Choroid plexus epithelial cell (primary cell): ENCODE results near the gene BCL2L11.

Experiments used
- DNase-seq: peaks from one replicate; pipeline ENCODE4 v3.0.0-alpha.2; 2010; ENCODE audit warnings: low read depth
- H3K4me3 ChIP-seq: 2 replicates; pipeline ENCODE4 v1.5.1; 2011; ENCODE audit warnings: low read depth, mild to moderate bottlenecking, control low read depth, low read length, moderate library complexity
- TF ChIP-seq, protein P1 (sequence below): conservative IDR thresholded peaks from 2 replicates; pipeline ENCODE4 v1.5.1; 2011; ENCODE audit warnings: low read depth, mild to moderate bottlenecking, control low read depth, inconsistent platforms, low read length, moderate library complexity

Gene BCL2L11

GRCh38 chr2:111108745-111109271, 11.9 kb upstream of the BCL2L11 start:
- DNase-seq, result no peak
- TF ChIP-seq, protein P1, sequence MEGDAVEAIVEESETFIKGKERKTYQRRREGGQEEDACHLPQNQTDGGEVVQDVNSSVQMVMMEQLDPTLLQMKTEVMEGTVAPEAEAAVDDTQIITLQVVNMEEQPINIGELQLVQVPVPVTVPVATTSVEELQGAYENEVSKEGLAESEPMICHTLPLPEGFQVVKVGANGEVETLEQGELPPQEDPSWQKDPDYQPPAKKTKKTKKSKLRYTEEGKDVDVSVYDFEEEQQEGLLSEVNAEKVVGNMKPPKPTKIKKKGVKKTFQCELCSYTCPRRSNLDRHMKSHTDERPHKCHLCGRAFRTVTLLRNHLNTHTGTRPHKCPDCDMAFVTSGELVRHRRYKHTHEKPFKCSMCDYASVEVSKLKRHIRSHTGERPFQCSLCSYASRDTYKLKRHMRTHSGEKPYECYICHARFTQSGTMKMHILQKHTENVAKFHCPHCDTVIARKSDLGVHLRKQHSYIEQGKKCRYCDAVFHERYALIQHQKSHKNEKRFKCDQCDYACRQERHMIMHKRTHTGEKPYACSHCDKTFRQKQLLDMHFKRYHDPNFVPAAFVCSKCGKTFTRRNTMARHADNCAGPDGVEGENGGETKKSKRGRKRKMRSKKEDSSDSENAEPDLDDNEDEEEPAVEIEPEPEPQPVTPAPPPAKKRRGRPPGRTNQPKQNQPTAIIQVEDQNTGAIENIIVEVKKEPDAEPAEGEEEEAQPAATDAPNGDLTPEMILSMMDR, result no peak
- H3K4me3 ChIP-seq, result no peak overlapping the region

GRCh38 chr2:111111101-111111755, 9.5 kb upstream of the BCL2L11 start:
- TF ChIP-seq, protein P1, result no peak
- H3K4me3 ChIP-seq, result no peak overlapping the region

GRCh38 chr2:111113838-111114237, 6.9 kb upstream of the BCL2L11 start:
- TF ChIP-seq, protein P1, result no peak
- no peak for DNase-seq
- no peak overlapping the region for H3K4me3 ChIP-seq

More at GRCh38 chr2:111111101-111111755, 9.5 kb upstream of the BCL2L11 start:
- DNase-seq, result no peak

- DNase-seq, result peak; percentile 11
- TF ChIP-seq, protein P1, result no peak
- no peak overlapping the region for H3K4me3 ChIP-seq
Observed at GRCh38 chr2:111116011-111116746, 4.5 kb upstream of the BCL2L11 start.

GRCh38 chr2:111116843-111117597, 3.7 kb upstream of the BCL2L11 start:
- DNase-seq, result peak; percentile 82

DNA sequence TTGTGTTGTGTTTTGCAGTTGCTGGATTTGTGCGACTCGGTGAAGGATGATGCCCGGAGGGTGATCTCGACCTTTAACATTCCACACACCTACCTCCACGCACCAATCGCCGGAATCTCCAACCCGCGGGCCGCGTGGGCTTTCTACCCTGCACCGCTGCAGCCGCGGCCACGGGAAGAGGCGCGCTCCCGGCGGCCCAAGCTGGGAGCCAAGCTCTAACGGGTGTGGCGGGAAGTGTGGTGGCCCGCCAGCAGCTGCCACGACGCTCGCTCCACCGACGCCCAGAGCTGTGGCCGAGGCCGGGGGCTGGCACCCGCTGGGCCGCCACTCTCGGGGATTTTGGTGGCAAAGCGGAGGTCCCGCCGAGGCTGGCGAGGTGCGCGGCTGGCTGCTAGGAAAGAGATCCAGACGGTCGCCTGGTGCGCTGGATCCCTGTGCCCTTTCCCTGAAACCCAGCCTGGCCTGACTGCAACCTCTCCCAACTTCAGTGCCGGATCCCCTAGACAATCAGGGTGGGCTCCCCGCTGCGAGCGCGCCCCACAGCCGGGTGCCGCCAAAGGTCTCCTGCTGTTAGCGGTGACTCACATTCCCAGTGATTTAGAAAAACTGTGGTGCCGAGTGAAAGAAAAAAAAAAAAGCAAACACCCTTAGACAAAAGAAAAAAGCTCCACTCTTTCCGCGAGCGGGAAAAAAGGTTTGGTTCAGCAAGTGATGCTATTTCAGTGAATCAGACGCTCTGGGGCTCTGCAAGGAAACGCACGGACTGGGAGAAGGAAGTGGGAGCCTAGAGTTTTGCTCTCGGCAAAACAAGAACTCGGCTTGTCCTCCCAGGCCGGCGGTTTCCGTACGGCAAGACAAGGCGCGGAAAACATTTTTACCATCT, 2.9 kb upstream of the BCL2L11 start:
- peak; percentile 90 for DNase-seq
- TF ChIP-seq, protein P1, result no peak
- peak overlapping the region; percentile 86 for H3K4me3 ChIP-seq

More at GRCh38 chr2:111116843-111117597, 3.7 kb upstream of the BCL2L11 start:
- TF ChIP-seq, protein P1, result peak; percentile 90
- H3K4me3 ChIP-seq, result peak overlapping the region; percentile 86
